Measurements from ENCODE around the gene SLC17A4.

DNA sequence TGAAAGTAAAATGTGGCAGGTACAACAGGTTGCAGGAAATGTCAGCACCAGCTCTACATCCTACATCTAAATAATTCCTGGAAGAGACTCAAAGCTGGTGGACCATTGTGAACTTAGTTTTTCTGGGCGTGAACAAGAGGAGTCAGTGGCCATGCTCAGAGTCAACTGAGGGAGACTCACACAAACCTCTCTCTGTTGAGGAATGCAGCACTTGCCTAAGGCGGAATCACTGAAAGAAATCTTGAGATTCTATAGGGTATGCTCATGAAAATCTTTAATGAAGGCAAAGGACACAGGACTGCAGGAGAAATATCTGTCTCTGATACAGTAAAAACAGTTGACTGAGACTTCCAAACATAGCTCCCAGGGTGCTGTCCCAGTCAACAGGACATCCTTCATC is 22.5 kb downstream of the SLC17A4 start:
- TF ChIP-seq, protein P1, sequence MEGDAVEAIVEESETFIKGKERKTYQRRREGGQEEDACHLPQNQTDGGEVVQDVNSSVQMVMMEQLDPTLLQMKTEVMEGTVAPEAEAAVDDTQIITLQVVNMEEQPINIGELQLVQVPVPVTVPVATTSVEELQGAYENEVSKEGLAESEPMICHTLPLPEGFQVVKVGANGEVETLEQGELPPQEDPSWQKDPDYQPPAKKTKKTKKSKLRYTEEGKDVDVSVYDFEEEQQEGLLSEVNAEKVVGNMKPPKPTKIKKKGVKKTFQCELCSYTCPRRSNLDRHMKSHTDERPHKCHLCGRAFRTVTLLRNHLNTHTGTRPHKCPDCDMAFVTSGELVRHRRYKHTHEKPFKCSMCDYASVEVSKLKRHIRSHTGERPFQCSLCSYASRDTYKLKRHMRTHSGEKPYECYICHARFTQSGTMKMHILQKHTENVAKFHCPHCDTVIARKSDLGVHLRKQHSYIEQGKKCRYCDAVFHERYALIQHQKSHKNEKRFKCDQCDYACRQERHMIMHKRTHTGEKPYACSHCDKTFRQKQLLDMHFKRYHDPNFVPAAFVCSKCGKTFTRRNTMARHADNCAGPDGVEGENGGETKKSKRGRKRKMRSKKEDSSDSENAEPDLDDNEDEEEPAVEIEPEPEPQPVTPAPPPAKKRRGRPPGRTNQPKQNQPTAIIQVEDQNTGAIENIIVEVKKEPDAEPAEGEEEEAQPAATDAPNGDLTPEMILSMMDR (IDR thresholded peaks at IDR 0.05), result no peak
- TF ChIP-seq POLR2A (IDR thresholded peaks at IDR 0.05; ENCODE audit: low read depth) (no peak), POLR2AphosphoS5 (IDR thresholded peaks at IDR 0.05) (no peak)

All from esophagus muscularis mucosa (tissue), 3 donors.